Measurements from ENCODE around the gene GALK2.

Gene GALK2

DNA sequence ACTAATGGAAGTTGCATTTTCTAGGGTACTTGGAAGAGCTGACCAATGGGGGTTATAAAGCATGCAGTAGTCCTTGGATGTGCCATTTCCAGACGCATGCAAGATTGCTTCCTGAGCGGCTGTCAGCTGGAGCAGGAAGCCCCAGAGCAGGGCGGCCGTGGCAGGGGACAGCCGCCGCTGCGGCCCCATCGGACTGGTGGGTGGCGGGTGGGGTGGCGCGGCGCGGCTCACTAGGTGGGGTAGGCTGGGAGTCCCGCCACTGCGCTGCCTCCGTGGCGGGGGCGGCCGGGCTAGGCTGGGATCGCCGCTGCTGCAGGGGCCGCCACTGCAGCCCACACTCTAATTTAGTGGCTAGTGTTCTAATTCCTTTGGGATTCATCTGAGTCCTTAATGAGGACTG, 196.4 kb downstream of the GALK2 start:
- no peak for DNase-seq

DNA sequence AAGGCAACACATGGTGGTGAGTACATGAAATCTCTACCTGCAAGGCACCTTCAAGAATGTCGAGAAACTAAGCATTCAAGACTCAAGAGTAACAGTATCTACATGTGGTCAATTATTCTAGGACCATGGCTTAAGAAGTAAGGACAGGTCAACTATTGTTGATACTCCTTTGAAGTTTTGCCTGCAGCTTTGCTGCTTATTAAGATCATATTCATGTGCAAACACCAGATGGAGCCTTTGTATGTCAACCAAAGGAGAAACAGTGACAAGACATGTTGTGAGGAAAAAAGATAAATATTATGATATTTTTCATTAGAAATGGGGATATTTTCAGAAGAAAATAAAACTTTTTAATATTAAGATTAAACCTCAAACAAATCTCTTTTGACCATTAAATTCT, 200.7 kb downstream of the GALK2 start:
- DNase-seq = no peak

DNA sequence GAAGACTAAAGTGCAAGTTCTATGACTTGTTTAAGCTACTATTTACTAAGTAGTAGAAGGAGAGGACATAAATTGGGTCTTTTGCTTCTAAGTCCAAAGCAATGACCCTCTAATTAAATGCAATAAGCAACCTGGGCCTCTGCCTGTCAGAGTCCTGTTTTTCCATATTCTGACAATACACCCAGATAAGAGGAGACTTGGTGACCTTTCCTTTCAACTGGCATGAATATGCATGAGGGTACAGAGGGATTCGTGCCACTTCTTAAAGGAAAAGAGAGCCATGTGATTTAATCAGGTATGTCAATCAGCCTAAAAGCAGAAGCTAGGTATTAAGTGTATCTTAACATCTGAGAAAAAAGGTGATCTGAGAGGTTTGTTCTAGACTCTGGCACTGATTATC, 202.3 kb downstream of the GALK2 start:
- DNase-seq = no peak

DNA sequence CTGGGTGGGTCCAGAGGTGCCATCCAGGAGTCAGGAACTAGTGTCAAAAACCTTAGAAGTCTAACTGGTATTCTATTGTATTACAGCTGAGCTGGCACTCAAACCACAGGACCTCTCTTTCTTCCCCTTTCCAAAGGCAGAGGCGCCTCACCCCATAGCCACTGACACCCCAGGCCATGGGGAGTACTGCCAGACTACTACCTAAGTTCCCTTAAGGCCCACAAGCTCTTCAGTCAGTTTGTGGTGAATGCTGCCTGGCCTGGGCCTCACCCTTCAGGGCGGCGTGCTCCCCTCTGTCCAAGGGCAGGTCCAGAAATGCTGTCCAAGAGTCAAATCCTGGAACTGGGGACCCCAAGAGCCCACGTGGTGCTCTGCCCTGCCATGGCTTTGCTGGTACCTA, 209.9 kb downstream of the GALK2 start:
- no peak for DNase-seq

DNA sequence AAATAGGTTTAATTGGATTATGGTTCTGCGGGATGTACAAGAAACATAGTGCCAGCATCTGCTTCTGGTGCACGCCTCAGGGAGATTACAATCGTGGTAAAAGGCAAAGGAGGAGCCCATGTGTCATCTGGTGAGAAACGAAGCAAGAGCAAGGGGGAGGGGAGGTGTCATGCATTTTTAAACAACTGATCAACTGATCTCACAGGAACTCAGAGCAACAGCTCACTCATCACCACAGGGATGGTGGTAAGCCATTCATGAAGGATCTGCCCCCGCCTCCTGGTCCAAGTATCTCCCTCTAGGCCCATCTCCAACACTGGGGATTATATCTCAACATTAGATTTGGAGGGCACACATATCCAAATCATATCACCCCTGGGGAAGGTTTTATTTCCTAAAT, 210.9 kb downstream of the GALK2 start:
- DNase-seq = no peak
